ENCODE results near the gene POLR2H. TPM values are rescaled to one million over a fixed set of nuclear protein-coding genes. Genes with fewer than 3 reads are reported as not detected.

POLR2H gene
- total and polyA plus RNA-seq, 2 of the 4 experiments (the other 2 are of a cell fraction), result 47.7 to 130 TPM

DNA sequence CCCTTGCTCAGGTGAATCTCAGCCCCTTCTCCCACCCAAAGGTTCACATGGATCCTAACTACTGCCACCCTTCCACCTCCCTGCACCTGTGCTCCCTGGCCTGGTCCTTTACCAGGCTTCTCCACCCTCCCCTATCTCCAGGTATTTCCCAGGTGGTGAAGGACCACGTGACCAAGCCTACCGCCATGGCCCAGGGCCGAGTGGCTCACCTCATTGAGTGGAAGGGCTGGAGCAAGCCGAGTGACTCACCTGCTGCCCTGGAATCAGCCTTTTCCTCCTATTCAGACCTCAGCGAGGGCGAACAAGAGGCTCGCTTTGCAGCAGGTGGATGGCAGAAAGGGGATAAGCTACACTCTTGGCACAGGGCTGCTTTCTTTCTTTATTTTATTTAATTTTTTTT lies 19.6 kb upstream of the POLR2H start:
- 100% methylated on average over 3 of the region's 7 CpGs; no CpG with 5 or more reads in 1 of the 2 experiments for WGBS, 2 experiments (ENCODE audit: extremely low coverage in 2 of 2, insufficient read length in 1 of 2)

More for the DNA sequence above, 19.6 kb upstream of the POLR2H start:
- H2AK9ac ChIP-seq (replicated peaks; ENCODE audit: low read depth, low read length, poor library complexity), result no peak overlapping the region
- no peaks in the 10 kb centered on the region for H3K9me3 ChIP-seq (ENCODE audit: control insufficient read depth, insufficient read depth, low read length)
- no peak overlapping the region for H3K27ac ChIP-seq (ENCODE audit: insufficient read depth, low read length)
- H3K4me3 ChIP-seq (ENCODE audit: insufficient read depth, low read depth, low read length), result no peak overlapping the region
- no peak overlapping the region for H2AK5ac ChIP-seq (ENCODE audit: low read depth, low read length)
- CTCF ChIA-PET, result no interaction called here
- no peak overlapping the region for H3K56ac ChIP-seq (ENCODE audit: extremely low read depth, insufficient read depth, low read length)
- H3K4me2 ChIP-seq (ENCODE audit: low read depth, low read length), result no peak overlapping the region
- no peak overlapping the region for H4K8ac ChIP-seq (ENCODE audit: low read depth in 2 of 2, low read length in 2 of 2)
- no peaks in the 10 kb centered on the region for H3K27me3 ChIP-seq (ENCODE audit: control insufficient read depth, insufficient read depth, low read length)
- peaks cover 17% of the 10 kb centered on the region; the same call in 1 of the 2 replicates for H4K20me1 ChIP-seq (ENCODE audit: insufficient read depth, low read length)
- peaks cover 25% of the 10 kb centered on the region for H3K9me1 ChIP-seq (ENCODE audit: insufficient read depth, low read length)
- H3K36me3 ChIP-seq (ENCODE audit: control insufficient read depth, insufficient read depth, low read length), result peaks cover 24% of the 10 kb centered on the region
- peaks cover 35% of the 10 kb centered on the region for H3K4me1 ChIP-seq (ENCODE audit: control insufficient read depth, insufficient read depth, low read length)
- H4K5ac ChIP-seq (ENCODE audit: low read depth, low read length), result no peak overlapping the region
- H2BK15ac ChIP-seq (ENCODE audit: low read depth, low read length), result no peak overlapping the region
- intact Hi-C loops (cut with micrococcal nuclease) (loop anchor here (10.0 kb wide), 1 partner anchor 1433 kb away; no protein-coding TSS in a partner anchor), in situ Hi-C loops (cut with MboI; ENCODE audit: low sequenced_read_pairs) (no loop called here), dilution Hi-C loops (cut with HindIII; ENCODE audit: low sequenced_read_pairs, unreplicated experiment) (no loop called here)
- H3K4ac ChIP-seq (ENCODE audit: low read depth, low read length), result no peak overlapping the region
- no peak overlapping the region for H2BK120ac ChIP-seq (ENCODE audit: low read depth, low read length)
- H3K23ac ChIP-seq (ENCODE audit: low read depth, low read length), result no peak overlapping the region
- no peak for TF ChIP-seq MXI1 (IDR thresholded peaks at IDR 0.05; ENCODE audit: borderline replicate concordance, low read depth, low read length)
- no peak for TF ChIP-seq MAFK (IDR thresholded peaks at IDR 0.05; ENCODE audit: low read depth, low read length)
- TF ChIP-seq, protein P1, sequence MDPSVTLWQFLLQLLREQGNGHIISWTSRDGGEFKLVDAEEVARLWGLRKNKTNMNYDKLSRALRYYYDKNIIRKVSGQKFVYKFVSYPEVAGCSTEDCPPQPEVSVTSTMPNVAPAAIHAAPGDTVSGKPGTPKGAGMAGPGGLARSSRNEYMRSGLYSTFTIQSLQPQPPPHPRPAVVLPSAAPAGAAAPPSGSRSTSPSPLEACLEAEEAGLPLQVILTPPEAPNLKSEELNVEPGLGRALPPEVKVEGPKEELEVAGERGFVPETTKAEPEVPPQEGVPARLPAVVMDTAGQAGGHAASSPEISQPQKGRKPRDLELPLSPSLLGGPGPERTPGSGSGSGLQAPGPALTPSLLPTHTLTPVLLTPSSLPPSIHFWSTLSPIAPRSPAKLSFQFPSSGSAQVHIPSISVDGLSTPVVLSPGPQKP (IDR thresholded peaks at IDR 0.05; ENCODE audit: borderline replicate concordance, low read depth, low read length), result no peak
- TF ChIP-seq, protein P2, sequence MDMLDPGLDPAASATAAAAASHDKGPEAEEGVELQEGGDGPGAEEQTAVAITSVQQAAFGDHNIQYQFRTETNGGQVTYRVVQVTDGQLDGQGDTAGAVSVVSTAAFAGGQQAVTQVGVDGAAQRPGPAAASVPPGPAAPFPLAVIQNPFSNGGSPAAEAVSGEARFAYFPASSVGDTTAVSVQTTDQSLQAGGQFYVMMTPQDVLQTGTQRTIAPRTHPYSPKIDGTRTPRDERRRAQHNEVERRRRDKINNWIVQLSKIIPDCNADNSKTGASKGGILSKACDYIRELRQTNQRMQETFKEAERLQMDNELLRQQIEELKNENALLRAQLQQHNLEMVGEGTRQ (IDR thresholded peaks at IDR 0.05; ENCODE audit: low read depth, low read length), result no peak
- TF ChIP-seq SMC3 (IDR thresholded peaks at IDR 0.05; ENCODE audit: low read depth, low read length), result no peak
- TF ChIP-seq BHLHE40 (IDR thresholded peaks at IDR 0.05; ENCODE audit: low read depth, low read length), result no peak
- no peak for TF ChIP-seq RCOR1 (IDR thresholded peaks at IDR 0.05; ENCODE audit: insufficient replicate concordance, low read length)
- TF ChIP-seq POLR2A (IDR thresholded peaks at IDR 0.05; ENCODE audit: low read depth, low read length), result no peak
- TF ChIP-seq CHD1 (IDR thresholded peaks at IDR 0.05; ENCODE audit: low read depth, low read length), result no peak
- TF ChIP-seq, protein P3, sequence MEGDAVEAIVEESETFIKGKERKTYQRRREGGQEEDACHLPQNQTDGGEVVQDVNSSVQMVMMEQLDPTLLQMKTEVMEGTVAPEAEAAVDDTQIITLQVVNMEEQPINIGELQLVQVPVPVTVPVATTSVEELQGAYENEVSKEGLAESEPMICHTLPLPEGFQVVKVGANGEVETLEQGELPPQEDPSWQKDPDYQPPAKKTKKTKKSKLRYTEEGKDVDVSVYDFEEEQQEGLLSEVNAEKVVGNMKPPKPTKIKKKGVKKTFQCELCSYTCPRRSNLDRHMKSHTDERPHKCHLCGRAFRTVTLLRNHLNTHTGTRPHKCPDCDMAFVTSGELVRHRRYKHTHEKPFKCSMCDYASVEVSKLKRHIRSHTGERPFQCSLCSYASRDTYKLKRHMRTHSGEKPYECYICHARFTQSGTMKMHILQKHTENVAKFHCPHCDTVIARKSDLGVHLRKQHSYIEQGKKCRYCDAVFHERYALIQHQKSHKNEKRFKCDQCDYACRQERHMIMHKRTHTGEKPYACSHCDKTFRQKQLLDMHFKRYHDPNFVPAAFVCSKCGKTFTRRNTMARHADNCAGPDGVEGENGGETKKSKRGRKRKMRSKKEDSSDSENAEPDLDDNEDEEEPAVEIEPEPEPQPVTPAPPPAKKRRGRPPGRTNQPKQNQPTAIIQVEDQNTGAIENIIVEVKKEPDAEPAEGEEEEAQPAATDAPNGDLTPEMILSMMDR (conservative IDR thresholded peaks at IDR 0.05; ENCODE audit: low read depth, low read length), result no peak
- no peak for TF ChIP-seq RFX5 (IDR thresholded peaks at IDR 0.05; ENCODE audit: low read depth, low read length)
- TF ChIP-seq RAD21 (IDR thresholded peaks at IDR 0.05; ENCODE audit: low read length), result no peak
- no peak for TF ChIP-seq FOS (IDR thresholded peaks at IDR 0.05; ENCODE audit: low read depth, low read length)
- TF ChIP-seq NFE2L2 (IDR thresholded peaks at IDR 0.05; ENCODE audit: low read depth, low read length), result no peak
- TF ChIP-seq MAZ (IDR thresholded peaks at IDR 0.05; ENCODE audit: borderline replicate concordance, low read depth, low read length), result no peak
- no peak for TF ChIP-seq CEBPB (IDR thresholded peaks at IDR 0.05; ENCODE audit: low read depth, low read length)
- POLR2A ChIA-PET (ENCODE audit: unreplicated experiment), result no interaction called here
- no peak overlapping the region for H3K9ac ChIP-seq (ENCODE audit: low read depth, low read length)
- no peak overlapping the region for H2BK5ac ChIP-seq (ENCODE audit: low read depth, low read length, poor library complexity, severe bottlenecking)
- H2BK20ac ChIP-seq (ENCODE audit: low read depth, low read length), result no peak overlapping the region
- no peak overlapping the region for H3K18ac ChIP-seq (ENCODE audit: low read depth, low read length)
- no peak overlapping the region for H4K91ac ChIP-seq (ENCODE audit: insufficient read depth, low read depth, low read length)
- ATAC-seq (ENCODE audit: low read depth) (no peak), DNase-seq (no peak)
- BruUV-seq (replicated peaks), result no TSS peak
- no peak overlapping the region for H2AFZ ChIP-seq (replicated peaks; ENCODE audit: low read length, poor library complexity)
- H3K14ac ChIP-seq (replicated peaks; ENCODE audit: low read depth, low read length), result no peak overlapping the region
- H3K79me1 ChIP-seq (ENCODE audit: low read depth in 1 of 2, low read length in 2 of 2), result peaks cover 18 to 59% of the 10 kb centered on the region in 2 experiments; a peak in 3 of 4 replicates

Measured in IMR-90 (cell line).